Mesendoderm (in vitro differentiated cells): Measurements from ENCODE around the gene CRTC1.

ENCODE experiments used
- DNase-seq: peaks from one replicate; pipeline ENCODE4 v3.0.0; 2013
- H2AK5ac ChIP-seq: 2 replicates; pipeline ENCODE4 v1.6.1; 2013; ENCODE audit warnings: low read length, inconsistent platforms
- H2BK120ac ChIP-seq: 2 replicates; pipeline ENCODE4 v1.6.1; 2013; ENCODE audit warnings: low read depth, mild to moderate bottlenecking, low read length, moderate library complexity, mixed read lengths
- H2BK15ac ChIP-seq: replicated peaks from 2 replicates; pipeline ENCODE4 v1.6.1; 2013; ENCODE audit warnings: low read depth, mild to moderate bottlenecking, moderate library complexity
- H2BK5ac ChIP-seq: 2 replicates; pipeline ENCODE4 v1.6.1; 2013; ENCODE audit warnings: low read length, inconsistent platforms
- H3K18ac ChIP-seq: 2 replicates; pipeline ENCODE4 v1.6.1; 2013; ENCODE audit warnings: mild to moderate bottlenecking, low read length, mixed read lengths
- H3K23ac ChIP-seq: one replicate; pipeline ENCODE4 v1.6.1; 2013; ENCODE audit warnings: low read length
- H3K27ac ChIP-seq: 2 replicates; pipeline ENCODE4 v1.5.1; 2013; ENCODE audit warnings: low read depth, mild to moderate bottlenecking, inconsistent platforms, low read length, moderate library complexity
- H3K27me3 ChIP-seq: 2 replicates; pipeline ENCODE4 v1.6.1; 2013; ENCODE audit warnings: low read length, control low read depth, mild to moderate bottlenecking, inconsistent platforms; ENCODE audit not compliant: insufficient read depth, poor library complexity
- H3K36me3 ChIP-seq: 2 replicates; pipeline ENCODE4 v1.6.1; 2013; ENCODE audit warnings: low read length, inconsistent platforms; ENCODE audit not compliant: control insufficient read depth, insufficient read depth
- H3K4ac ChIP-seq: one replicate; pipeline ENCODE4 v1.6.1; 2013; ENCODE audit warnings: low read depth, mild to moderate bottlenecking, low read length, moderate library complexity
- H3K4me1 ChIP-seq: 2 replicates; pipeline ENCODE4 v1.6.1; 2013; ENCODE audit warnings: low read depth, low read length, inconsistent platforms; ENCODE audit not compliant: control insufficient read depth
- H3K4me2 ChIP-seq: 2 replicates; pipeline ENCODE4 v1.6.1; 2013; ENCODE audit warnings: low read length
- H3K4me3 ChIP-seq: 2 replicates; pipeline ENCODE4 v1.5.1; 2013; ENCODE audit warnings: mild to moderate bottlenecking, low read length
- H3K56ac ChIP-seq: one replicate; pipeline ENCODE4 v1.6.1; 2013; ENCODE audit warnings: low read length
- H3K79me1 ChIP-seq: 2 replicates; pipeline ENCODE4 v1.6.1; 2013; ENCODE audit warnings: low read length, inconsistent platforms
- H3K79me2 ChIP-seq: 2 replicates; pipeline ENCODE4 v1.6.1; 2013; ENCODE audit warnings: mild to moderate bottlenecking, low read length; ENCODE audit not compliant: control insufficient read depth, insufficient read depth
- H3K9ac ChIP-seq: 2 replicates; pipeline ENCODE4 v1.6.1; 2013; ENCODE audit warnings: low read length, inconsistent platforms
- H4K5ac ChIP-seq: one replicate; pipeline ENCODE4 v1.6.1; 2013; ENCODE audit warnings: low read length
- H4K8ac ChIP-seq: one replicate; pipeline ENCODE4 v1.6.1; 2013; ENCODE audit warnings: low read depth, mild to moderate bottlenecking, control low read depth, low read length, moderate library complexity
- WGBS: extraction: QIAGEN DNeasy Blood & Tissue Kit; methylation state at CpG from one replicate; pipeline ENCODE4 v1.1.7; 2013; ENCODE audit warnings: low lambda C conversion rate, missing lambda C conversion rate; ENCODE audit not compliant: insufficient coverage; ENCODE audit errors: extremely low coverage; 5-methylcytosine and 5-hydroxymethylcytosine counted together

CRTC1 gene

DNA sequence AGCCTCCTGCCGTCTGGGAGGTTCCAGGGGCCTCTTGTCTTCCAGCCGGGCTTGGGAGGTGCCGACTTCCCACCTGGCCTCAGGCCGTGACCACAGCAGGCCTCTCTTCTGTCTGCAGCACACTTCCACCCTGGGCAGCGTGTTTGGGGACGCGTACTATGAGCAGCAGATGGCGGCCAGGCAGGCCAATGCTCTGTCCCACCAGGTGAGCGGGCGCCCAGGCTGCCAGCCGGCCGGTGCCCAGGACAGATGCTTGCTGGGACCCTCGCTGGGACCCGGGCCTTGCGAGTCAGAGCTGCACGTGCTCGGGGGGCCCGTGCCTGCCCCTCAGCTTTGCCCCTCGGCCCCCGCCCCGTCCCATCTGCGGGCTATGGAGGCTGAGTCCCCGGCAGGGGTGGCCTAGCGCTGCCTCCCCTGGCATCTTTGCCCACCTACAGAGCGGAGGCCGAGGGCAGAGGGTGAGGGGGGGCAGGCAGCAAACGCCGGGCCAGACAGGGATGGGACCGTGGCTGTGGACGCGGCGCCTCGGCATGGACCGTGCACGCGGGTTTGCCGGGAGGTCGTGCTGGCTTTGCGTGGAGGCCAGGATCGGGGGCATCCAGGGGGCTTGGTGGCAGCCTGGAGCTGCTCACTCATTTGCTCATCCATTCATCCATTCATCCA is 91.4 kb downstream of the CRTC1 start:
- Histone ChIP-seq H3K79me1 (no peaks in the 10 kb centered on the region), H3K9ac (no peak overlapping the region), H3K4me3 (no peak overlapping the region), H3K4ac (no peak overlapping the region), H3K56ac (no peak overlapping the region), H3K4me2 (no peak overlapping the region), H3K23ac (no peak overlapping the region), H2BK5ac (no peak overlapping the region), H3K27me3 (no peaks in the 10 kb centered on the region), H2BK120ac (no peak overlapping the region), H3K4me1 (no peaks in the 10 kb centered on the region), H3K18ac (no peak overlapping the region), H2BK15ac (no peak overlapping the region), H3K27ac (no peak overlapping the region), H2AK5ac (no peak overlapping the region), H3K79me2 (no peaks in the 10 kb centered on the region), H4K8ac (no peak overlapping the region), H4K5ac (no peak overlapping the region), H3K36me3 (no peaks in the 10 kb centered on the region)
- no CpG with 5 or more reads among the region's 40 CpGs for WGBS
- no peak for DNase-seq

DNA sequence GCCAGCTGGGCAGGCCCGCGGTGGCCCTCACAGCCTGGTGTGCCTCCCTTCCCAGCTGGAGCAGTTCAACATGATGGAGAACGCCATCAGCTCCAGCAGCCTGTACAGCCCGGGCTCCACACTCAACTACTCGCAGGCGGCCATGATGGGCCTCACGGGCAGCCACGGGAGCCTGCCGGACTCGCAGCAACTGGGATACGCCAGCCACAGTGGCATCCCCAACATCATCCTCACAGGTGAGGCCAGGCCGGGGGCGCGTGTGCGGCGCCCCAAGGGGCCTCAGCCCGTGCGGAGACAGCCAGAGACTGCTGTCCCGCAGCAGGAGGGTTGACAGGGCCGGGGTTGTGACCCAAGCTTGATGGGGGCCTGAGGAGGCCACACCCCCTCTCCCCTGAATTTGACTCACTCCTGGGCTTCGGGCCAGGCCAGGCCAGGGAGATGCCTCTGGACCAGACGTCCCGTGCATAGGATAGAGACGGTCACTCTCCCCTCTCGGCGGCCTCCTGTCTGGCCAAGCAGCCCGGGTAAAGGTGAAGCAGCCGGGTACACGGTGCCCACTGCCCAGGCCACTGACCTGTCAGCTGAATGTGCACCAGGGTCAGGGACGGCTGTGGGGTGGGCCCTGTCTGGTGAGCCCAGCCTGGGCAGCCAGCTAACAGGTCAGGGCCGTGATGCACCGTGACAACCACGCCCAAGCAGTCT is 92.3 kb downstream of the CRTC1 start:
- H4K5ac ChIP-seq = no peak overlapping the region
- H3K4me3 ChIP-seq = no peak overlapping the region
- H3K36me3 ChIP-seq = no peaks in the 10 kb centered on the region
- no peaks in the 10 kb centered on the region for H3K79me2 ChIP-seq
- H3K27me3 ChIP-seq = no peaks in the 10 kb centered on the region
- no peak for DNase-seq
- H4K8ac ChIP-seq = no peak overlapping the region
- H2BK15ac ChIP-seq = no peak overlapping the region
- no peak overlapping the region for H3K56ac ChIP-seq
- H3K9ac ChIP-seq = no peak overlapping the region
- H3K27ac ChIP-seq = no peak overlapping the region
- H2AK5ac ChIP-seq = no peak overlapping the region
- no peak overlapping the region for H2BK5ac ChIP-seq
- no CpG with 5 or more reads among the region's 33 CpGs for WGBS
- H3K4me2 ChIP-seq = no peak overlapping the region
- no peak overlapping the region for H3K18ac ChIP-seq
- H3K4me1 ChIP-seq = no peaks in the 10 kb centered on the region
- no peak overlapping the region for H2BK120ac ChIP-seq
- no peak overlapping the region for H3K4ac ChIP-seq
- H3K79me1 ChIP-seq = no peaks in the 10 kb centered on the region
- no peak overlapping the region for H3K23ac ChIP-seq

DNA sequence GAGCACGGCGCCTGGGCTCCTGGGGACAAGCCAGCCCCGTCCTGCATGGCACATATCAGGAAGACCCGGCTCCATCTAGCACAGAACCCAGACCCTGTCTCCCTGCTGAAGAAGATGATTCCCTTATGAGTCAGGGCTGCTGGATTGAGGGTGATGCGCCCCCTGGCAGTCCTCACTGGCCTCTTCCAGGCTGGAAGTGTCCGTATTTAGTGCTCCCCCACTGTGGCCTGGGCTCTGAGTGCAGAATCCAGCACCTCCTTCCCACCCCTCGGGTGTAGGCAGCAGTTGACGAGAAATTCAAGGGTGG is 92.8 kb downstream of the CRTC1 start:
- H3K79me1 ChIP-seq = no peaks in the 10 kb centered on the region
- H3K79me2 ChIP-seq = no peaks in the 10 kb centered on the region
- no peak overlapping the region for H2BK120ac ChIP-seq
- no peak overlapping the region for H3K18ac ChIP-seq
- no peak overlapping the region for H3K23ac ChIP-seq
- H2BK15ac ChIP-seq = no peak overlapping the region
- H3K4me3 ChIP-seq = no peak overlapping the region
- no peak overlapping the region for H4K8ac ChIP-seq
- no peaks in the 10 kb centered on the region for H3K4me1 ChIP-seq
- no peak overlapping the region for H3K56ac ChIP-seq
- H3K27me3 ChIP-seq = no peaks in the 10 kb centered on the region
- DNase-seq = peak; percentile 52
- no peak overlapping the region for H4K5ac ChIP-seq
- H3K4ac ChIP-seq = no peak overlapping the region
- H2AK5ac ChIP-seq = no peak overlapping the region
- no peak overlapping the region for H3K4me2 ChIP-seq
- H3K36me3 ChIP-seq = no peaks in the 10 kb centered on the region
- H2BK5ac ChIP-seq = no peak overlapping the region
- WGBS = no CpG with 5 or more reads among the region's 8 CpGs
- no peak overlapping the region for H3K27ac ChIP-seq
- H3K9ac ChIP-seq = no peak overlapping the region

GRCh38 chr19:18776736-18777135 is 93.3 kb downstream of the CRTC1 start:
- Histone ChIP-seq H3K4me1 (no peaks in the 10 kb centered on the region), H3K36me3 (no peaks in the 10 kb centered on the region), H3K79me2 (no peaks in the 10 kb centered on the region), H3K4me2 (no peak overlapping the region), H2BK15ac (no peak overlapping the region), H3K27me3 (no peaks in the 10 kb centered on the region), H4K5ac (no peak overlapping the region), H3K4me3 (no peak overlapping the region), H3K56ac (no peak overlapping the region), H3K23ac (no peak overlapping the region), H2AK5ac (no peak overlapping the region), H3K4ac (no peak overlapping the region), H3K79me1 (no peaks in the 10 kb centered on the region), H3K18ac (no peak overlapping the region), H3K27ac (no peak overlapping the region), H2BK120ac (no peak overlapping the region), H2BK5ac (no peak overlapping the region), H4K8ac (no peak overlapping the region), H3K9ac (no peak overlapping the region)
- no CpG with 5 or more reads among the region's 12 CpGs for WGBS
- peak; percentile 48 for DNase-seq

GRCh38 chr19:18777301-18778075 is 94.0 kb downstream of the CRTC1 start:
- DNase-seq = no peak
- Histone ChIP-seq H3K36me3 (no peaks in the 10 kb centered on the region), H3K4ac (no peak overlapping the region), H2BK15ac (no peak overlapping the region), H2BK120ac (no peak overlapping the region), H3K56ac (no peak overlapping the region), H4K5ac (no peak overlapping the region), H3K4me1 (no peaks in the 10 kb centered on the region), H3K4me3 (no peak overlapping the region), H4K8ac (no peak overlapping the region), H3K27me3 (no peaks in the 10 kb centered on the region), H2AK5ac (no peak overlapping the region), H3K23ac (no peak overlapping the region), H3K4me2 (no peak overlapping the region), H3K18ac (no peak overlapping the region), H3K79me1 (no peaks in the 10 kb centered on the region), H3K27ac (no peak overlapping the region), H2BK5ac (no peak overlapping the region), H3K9ac (no peak overlapping the region), H3K79me2 (no peaks in the 10 kb centered on the region)
- WGBS = no CpG with 5 or more reads among the region's 71 CpGs
